Right atrium auricular region (tissue), 2 donors: ENCODE data around the gene VWA7. TPM values are rescaled to one million over a fixed set of nuclear protein-coding genes. Genes with fewer than 3 reads are reported as not detected.
A peak's percentile ranks its signal among the peaks of the same experiment; 100 is the strongest.
"Not testable (repeated sequence)": the region's sequence is repeated elsewhere in the genome, so short reads cannot be mapped to it uniquely, and the experiment has no call there.

ENCODE experiments used
- DNase-seq: peaks from one replicate; pipeline ENCODE4 v3.0.0-alpha.2; 2019; ENCODE audit warnings: low spot score
- H3K27ac ChIP-seq, 2 donors: fragments of 200-600 bp; sonication (generic); 1 replicate in 1 of 2; 2 replicates in 1 of 2; pipeline ENCODE4 v1.5.1; 2016 to 2019
- H3K27me3 ChIP-seq, 2 donors: fragments of 200-600 bp; sonication (generic); one replicate each; pipeline versions ENCODE4 v1.5.1 to v1.6.0; 2017 to 2019
- H3K36me3 ChIP-seq: fragments of 200-600 bp; sonication (generic); one replicate; pipeline ENCODE4 v1.5.1; 2016
- H3K4me1 ChIP-seq, 2 donors: fragments of 200-600 bp; sonication (generic); one replicate each; pipeline versions ENCODE4 v1.5.1 to v1.6.0; 2017 to 2019
- H3K4me3 ChIP-seq, 2 donors: fragments of 200-600 bp; sonication (generic); 1 replicate in 1 of 2; 2 replicates in 1 of 2; pipeline ENCODE4 v1.5.1; 2017 to 2019; ENCODE audit warnings: mild to moderate bottlenecking in 1 of 2, moderate library complexity in 1 of 2
- H3K9me3 ChIP-seq, 2 donors: fragments of 200-600 bp; sonication (generic); one replicate each; pipeline ENCODE4 v1.5.1; 2019
- total RNA-seq, 2 donors: library from RNA; depleted of rRNA; stranded (reverse); fragments of >200 nt; gene quantifications; one replicate each; pipeline ENCODE4 v1.1.0, GENCODE V29; 2016
- TF ChIP-seq, protein P1 (sequence below), 2 donors: fragments of 200-600 bp; sonication (generic); IDR thresholded peaks; one replicate each; pipeline ENCODE4 v1.5.1; 2019; ENCODE audit warnings: antibody characterized with exemption in 2 of 2

Gene VWA7
- total RNA-seq, 2 donors from 2014 or later, result 4.1 to 7.5 TPM

DNA sequence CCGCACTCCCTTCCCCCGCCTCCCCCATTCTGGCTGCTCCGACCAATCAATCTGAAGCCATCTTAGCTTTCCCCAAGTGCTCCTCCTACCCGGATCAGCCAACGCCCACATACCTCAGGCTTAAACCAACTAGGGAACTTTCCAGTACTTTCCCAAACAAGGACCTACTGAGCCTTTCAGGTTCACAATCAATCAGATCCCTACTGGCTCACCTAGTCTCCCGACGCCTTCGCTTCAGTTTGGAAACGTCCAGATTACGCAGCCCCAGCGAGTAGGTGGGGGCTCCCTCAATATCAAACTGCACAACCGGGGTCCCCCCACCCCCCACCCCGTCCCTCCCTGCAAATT, 37.5 kb upstream of the VWA7 start:
- peaks cover 0 to 30% of the 10 kb centered on the region in 2 donors for H3K4me1 ChIP-seq
- TF ChIP-seq, protein P1, sequence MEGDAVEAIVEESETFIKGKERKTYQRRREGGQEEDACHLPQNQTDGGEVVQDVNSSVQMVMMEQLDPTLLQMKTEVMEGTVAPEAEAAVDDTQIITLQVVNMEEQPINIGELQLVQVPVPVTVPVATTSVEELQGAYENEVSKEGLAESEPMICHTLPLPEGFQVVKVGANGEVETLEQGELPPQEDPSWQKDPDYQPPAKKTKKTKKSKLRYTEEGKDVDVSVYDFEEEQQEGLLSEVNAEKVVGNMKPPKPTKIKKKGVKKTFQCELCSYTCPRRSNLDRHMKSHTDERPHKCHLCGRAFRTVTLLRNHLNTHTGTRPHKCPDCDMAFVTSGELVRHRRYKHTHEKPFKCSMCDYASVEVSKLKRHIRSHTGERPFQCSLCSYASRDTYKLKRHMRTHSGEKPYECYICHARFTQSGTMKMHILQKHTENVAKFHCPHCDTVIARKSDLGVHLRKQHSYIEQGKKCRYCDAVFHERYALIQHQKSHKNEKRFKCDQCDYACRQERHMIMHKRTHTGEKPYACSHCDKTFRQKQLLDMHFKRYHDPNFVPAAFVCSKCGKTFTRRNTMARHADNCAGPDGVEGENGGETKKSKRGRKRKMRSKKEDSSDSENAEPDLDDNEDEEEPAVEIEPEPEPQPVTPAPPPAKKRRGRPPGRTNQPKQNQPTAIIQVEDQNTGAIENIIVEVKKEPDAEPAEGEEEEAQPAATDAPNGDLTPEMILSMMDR (IDR thresholded peaks at IDR 0.05), result no peak
- no peaks in the 10 kb centered on the region for H3K36me3 ChIP-seq
- no peaks in the 10 kb centered on the region for H3K27me3 ChIP-seq
- H3K27ac ChIP-seq, result peak overlapping the region; percentile 100
- H3K9me3 ChIP-seq, result no peaks in the 10 kb centered on the region
- H3K4me3 ChIP-seq, result peak overlapping the region; percentile 33 to 61
- peak; percentile 96 for DNase-seq

DNA sequence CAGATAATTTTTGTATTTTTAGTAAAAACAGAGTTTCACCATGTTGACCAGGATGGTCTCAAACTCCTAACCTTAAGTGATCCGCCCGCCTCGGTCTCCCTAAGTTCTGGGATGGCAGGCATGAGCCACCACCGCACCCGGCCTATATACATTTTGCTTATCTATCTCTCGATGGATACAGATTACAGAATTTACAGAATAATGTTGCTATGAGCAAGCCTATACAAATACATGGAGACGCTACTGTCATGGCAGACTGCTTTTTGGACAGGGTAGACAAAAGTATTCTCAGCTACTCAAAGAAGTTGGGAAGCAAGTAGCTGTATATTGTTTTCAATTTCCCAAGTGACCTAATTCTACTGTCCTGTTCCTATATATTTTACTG, 36.3 kb upstream of the VWA7 start:
- Histone ChIP-seq H3K9me3 (no peaks in the 10 kb centered on the region), H3K27me3 (no peaks in the 10 kb centered on the region), H3K27ac (peak overlapping the region; percentile 100), H3K4me1 (peaks cover 0 to 18% of the 10 kb centered on the region in 2 donors), H3K36me3 (no peaks in the 10 kb centered on the region), H3K4me3 (peak overlapping the region in 1 of 2 donors; percentile 29)
- DNase-seq, result no peak
- TF ChIP-seq, protein P1 (IDR thresholded peaks at IDR 0.05), result no peak

DNA sequence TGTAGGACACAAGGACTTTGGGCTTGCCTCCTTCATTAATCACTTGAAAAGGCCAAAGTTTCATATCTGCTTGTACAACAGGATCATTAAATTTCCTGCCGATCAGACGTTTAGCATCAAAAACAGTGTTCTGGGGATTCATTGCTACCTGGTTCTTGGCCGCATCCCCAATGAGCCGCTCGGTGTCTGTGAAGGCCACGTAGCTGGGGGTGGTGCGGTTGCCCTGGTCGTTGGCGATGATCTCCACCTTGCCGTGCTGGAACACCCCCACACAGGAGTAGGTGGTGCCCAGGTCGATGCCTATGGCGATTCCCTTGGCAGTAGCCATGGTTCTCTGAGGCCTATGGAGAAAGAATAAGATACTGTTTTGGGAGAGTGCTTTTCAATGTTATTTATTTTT, 34.5 kb upstream of the VWA7 start:
- H3K36me3 ChIP-seq, result no peaks in the 10 kb centered on the region
- no peak overlapping the region for H3K27ac ChIP-seq
- no peak overlapping the region for H3K4me3 ChIP-seq
- no peaks in the 10 kb centered on the region for H3K9me3 ChIP-seq
- no peaks in the 10 kb centered on the region for H3K27me3 ChIP-seq
- peaks cover 0 to 16% of the 10 kb centered on the region in 2 donors for H3K4me1 ChIP-seq
- no peak for DNase-seq
- TF ChIP-seq, protein P1 (IDR thresholded peaks at IDR 0.05), result no peak

DNA sequence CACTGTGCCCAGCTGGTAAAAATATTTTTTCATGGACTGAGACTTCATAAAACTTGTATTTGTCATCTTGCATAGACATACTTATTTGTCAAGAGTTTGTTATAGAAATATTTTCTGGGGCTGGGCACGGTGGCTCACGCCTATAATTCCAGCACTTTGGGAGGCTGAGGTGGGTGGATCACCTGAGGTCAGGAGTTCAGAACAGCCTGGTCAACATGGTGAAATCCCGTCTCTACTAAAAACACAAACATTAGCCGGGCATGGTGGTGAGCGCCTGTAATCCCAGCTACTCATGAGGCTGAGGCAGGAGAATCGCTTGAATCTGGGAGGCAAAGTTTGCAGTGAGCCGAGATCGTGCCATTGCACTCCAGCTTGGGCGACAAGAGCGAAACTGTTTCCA, 31.5 kb upstream of the VWA7 start:
- H3K9me3 ChIP-seq, H3K27ac ChIP-seq, H3K36me3 ChIP-seq, H3K4me3 ChIP-seq, DNase-seq, H3K27me3 ChIP-seq: not testable (repeated sequence)
- H3K4me1 ChIP-seq, result peaks cover 0 to 21% of the 10 kb centered on the region in 2 donors

DNA sequence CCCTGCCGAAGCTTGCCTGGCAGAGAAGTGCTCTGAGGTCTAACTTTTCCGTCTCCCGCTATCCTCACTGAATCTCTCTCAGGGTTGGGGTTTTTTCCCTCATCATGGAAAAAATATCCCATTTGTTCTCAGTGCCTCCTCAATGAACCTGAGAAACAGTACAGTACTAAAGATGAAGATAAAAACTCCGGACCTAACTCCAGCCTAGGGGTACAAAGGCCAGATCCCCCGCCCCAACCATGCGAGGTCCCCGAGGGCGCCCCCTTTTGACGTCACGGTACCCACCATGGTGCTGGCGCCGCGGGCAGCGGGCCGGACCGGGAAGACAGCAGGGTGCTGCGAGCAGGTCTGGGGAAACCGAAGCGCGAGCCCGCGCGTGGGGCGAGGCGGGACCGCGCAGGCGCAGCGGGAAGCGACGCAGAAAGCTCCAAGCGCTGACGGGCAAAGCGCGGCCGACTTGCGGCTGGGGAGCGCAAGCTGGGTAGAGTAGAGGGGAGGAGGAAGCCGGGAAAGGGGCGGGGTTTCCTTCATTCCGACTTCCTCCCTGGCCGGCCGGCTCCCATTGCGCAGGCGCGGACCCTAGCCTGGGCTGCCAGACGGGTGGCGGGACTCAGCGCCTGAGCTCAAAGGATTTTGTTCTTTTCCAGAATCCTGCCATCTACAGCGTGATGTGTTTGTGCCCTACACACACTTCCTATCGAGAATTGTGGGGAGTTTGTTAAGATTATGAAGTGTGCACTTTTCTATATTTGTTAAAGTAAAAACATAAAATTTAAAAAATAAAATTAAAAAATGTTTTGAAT, 29.5 kb upstream of the VWA7 start, which contains the start of gene LSM2:
Gene LSM2 (minus strand): TSS at position 497 of the 803 bp plus-strand sequence. CDS start 209 bp downstream, at position 288.
- H3K9me3 ChIP-seq, result no peaks in the 10 kb centered on the region
- peak within 1 kb of the TSS; percentile 90 to 93 for H3K27ac ChIP-seq
- TF ChIP-seq, protein P1 (IDR thresholded peaks at IDR 0.05), result peak in 1 of 2 donors; percentile 47
- DNase-seq, result peak; percentile 98
- no peaks in the 10 kb centered on the region for H3K27me3 ChIP-seq
- H3K36me3 ChIP-seq, result peaks cover 8% of the 10 kb centered on the region
- peaks cover 0 to 17% of the 10 kb centered on the region in 2 donors for H3K4me1 ChIP-seq
- peak within 1 kb of the TSS; percentile 46 to 62 for H3K4me3 ChIP-seq

DNA sequence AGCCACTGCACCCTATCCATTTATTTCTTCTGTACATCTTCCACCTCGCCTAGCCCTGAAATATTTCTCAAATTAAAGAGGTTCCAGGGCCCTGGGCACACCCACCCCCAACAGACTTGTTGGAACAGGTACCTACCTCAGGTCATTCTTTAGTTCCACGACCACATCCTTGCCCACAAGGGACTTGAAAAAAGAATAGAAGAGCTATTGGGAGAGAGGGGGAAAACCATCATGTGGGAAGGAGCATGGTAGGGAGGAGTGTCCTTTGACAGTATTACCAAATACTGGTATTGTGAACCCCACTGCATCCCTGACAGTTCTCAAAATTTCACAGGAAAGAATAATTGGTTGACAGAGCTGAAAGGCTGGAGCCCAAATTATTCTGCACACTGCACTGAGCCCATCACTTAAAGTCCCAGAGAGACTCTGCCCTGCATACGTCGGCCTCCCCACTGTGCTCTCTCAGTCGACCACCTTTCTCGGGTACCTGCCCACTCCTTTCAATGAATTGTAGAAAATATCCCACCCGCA, 28.9 kb upstream of the VWA7 start:
- Histone ChIP-seq H3K36me3 (peaks cover 12% of the 10 kb centered on the region), H3K27ac (peak overlapping the region; percentile 90 to 93), H3K9me3 (no peaks in the 10 kb centered on the region), H3K27me3 (no peaks in the 10 kb centered on the region), H3K4me1 (peaks cover 0 to 17% of the 10 kb centered on the region in 2 donors), H3K4me3 (peak overlapping the region; percentile 46 to 62)
- TF ChIP-seq, protein P1 (IDR thresholded peaks at IDR 0.05), result no peak
- no peak for DNase-seq

DNA sequence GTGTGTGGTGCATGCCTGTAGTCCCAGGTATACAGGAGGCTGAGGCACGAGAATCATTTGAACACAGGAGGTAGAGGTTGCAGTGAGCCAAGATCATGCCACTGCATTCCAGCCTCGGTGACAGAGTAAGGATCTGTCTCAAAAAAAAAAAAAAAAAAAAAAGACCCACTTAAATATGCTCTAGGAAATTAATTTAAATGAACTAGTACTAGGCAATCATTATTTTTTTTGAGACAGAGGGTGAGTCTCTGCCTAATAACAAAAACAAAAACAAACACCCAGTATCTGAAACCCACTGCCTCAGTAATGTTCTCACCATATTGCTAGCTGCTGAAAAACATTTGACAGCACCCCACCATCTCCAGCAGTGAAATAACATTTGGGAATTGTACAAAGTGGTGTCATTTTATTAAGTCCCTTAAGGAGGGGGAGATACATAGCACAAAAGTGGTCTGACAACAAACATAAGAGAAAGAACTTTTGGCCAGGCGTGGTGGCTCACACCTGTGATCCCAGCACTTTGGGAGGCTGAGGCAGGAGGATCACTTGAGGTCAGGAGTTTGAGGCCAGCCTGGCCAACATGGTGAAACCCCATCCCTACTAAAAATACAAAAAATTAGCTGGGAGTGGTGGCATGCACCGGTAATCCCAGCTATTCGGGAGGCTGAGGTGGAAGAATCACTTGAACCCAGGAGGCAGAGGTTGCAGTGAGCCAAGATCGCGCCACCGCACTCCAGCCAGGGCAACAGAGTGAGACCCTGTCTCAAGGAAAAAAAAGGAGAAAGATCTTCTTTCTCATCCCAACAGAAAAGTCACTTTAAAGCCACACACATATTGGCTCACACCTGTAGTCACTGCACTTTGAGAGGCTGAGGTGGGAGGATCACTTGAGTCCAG, 24.2 kb upstream of the VWA7 start:
- H3K27me3 ChIP-seq, H3K27ac ChIP-seq, H3K9me3 ChIP-seq, H3K4me3 ChIP-seq, DNase-seq: not testable (repeated sequence)
- Histone ChIP-seq H3K4me1 (peaks cover 0 to 10% of the 10 kb centered on the region in 2 donors), H3K36me3 (peaks cover 12% of the 10 kb centered on the region)
